GM23338 (cell line): ENCODE measurements around the gene CYP46A1. TPM values are rescaled to one million over a fixed set of nuclear protein-coding genes. Genes with fewer than 3 reads are reported as not detected.

Experiments
- ATAC-seq: fragments of 200-7000 bp; cut with Tn5 transposase; 3 replicates; pipeline ENCODE4 v1.9.1; 2020
- DNase-seq: peaks from one replicate; pipeline ENCODE4 v3.0.0-alpha.2; 2015; ENCODE audit warnings: low spot score
- H2AFZ ChIP-seq: fragments of 200-600 bp; sonication (generic); 2 replicates; pipeline ENCODE4 v1.8.0; 2016; ENCODE audit warnings: antibody characterized with exemption, mild to moderate bottlenecking, moderate library complexity
- H3F3A ChIP-seq: fragments of 200-600 bp; sonication (generic); replicated peaks from 2 replicates; pipeline ENCODE4 v1.8.0; 2017; ENCODE audit warnings: antibody characterized with exemption, mixed run types, low read depth
- H3K27ac ChIP-seq: fragments of 200-600 bp; sonication (generic); 2 replicates; pipeline ENCODE4 v1.6.1; 2016; ENCODE audit warnings: low read depth
- H3K27me3 ChIP-seq: fragments of 200-600 bp; sonication (generic); 2 replicates; pipeline ENCODE4 v1.8.0; 2016; ENCODE audit warnings: mild to moderate bottlenecking, mixed run types, moderate library complexity; ENCODE audit not compliant: insufficient read depth
- H3K36me3 ChIP-seq: fragments of 200-600 bp; sonication (generic); 2 replicates; pipeline ENCODE4 v1.8.0; 2016; ENCODE audit warnings: mild to moderate bottlenecking; ENCODE audit not compliant: insufficient read depth
- H3K4me1 ChIP-seq: fragments of 200-600 bp; sonication (generic); 2 replicates; pipeline ENCODE4 v1.8.0; 2016; ENCODE audit warnings: mild to moderate bottlenecking, moderate library complexity; ENCODE audit not compliant: insufficient read depth
- H3K4me2 ChIP-seq: fragments of 200-600 bp; sonication (generic); 2 replicates; pipeline ENCODE4 v1.7.1; 2017; ENCODE audit warnings: mixed run types
- H3K4me3 ChIP-seq: fragments of 200-600 bp; sonication (generic); 2 replicates; pipeline ENCODE4 v1.6.1; 2016; ENCODE audit warnings: mixed run types
- H3K79me2 ChIP-seq: fragments of 200-600 bp; sonication (generic); replicated peaks from 2 replicates; pipeline ENCODE4 v1.8.0; 2017; ENCODE audit warnings: mild to moderate bottlenecking; ENCODE audit not compliant: insufficient read depth
- H3K9me2 ChIP-seq: fragments of 200-600 bp; sonication (generic); 2 replicates; pipeline ENCODE4 v1.8.0; 2017; ENCODE audit not compliant: insufficient read depth
- H4K20me1 ChIP-seq: fragments of 200-600 bp; sonication (generic); replicated peaks from 2 replicates; pipeline ENCODE4 v1.8.0; 2017; ENCODE audit warnings: mild to moderate bottlenecking; ENCODE audit not compliant: insufficient read depth
- H3K27ac Mint-ChIP-seq: 2 replicates; pipeline ENCODE4 v1.8.0; 2020; ENCODE audit warnings: inconsistent platforms, mild to moderate bottlenecking, moderate library complexity, mixed read lengths
- H3K27me3 Mint-ChIP-seq: 3 replicates; pipeline ENCODE4 v1.8.0; 2022; ENCODE audit warnings: low read depth, mild to moderate bottlenecking, moderate library complexity, mixed read lengths, inconsistent platforms; ENCODE audit not compliant: insufficient read depth, poor library complexity
- H3K36me3 Mint-ChIP-seq: 3 replicates; pipeline ENCODE4 v1.8.0; 2021; ENCODE audit warnings: low read depth, mild to moderate bottlenecking, inconsistent platforms, moderate library complexity, mixed read lengths
- H3K4me1 Mint-ChIP-seq: 3 replicates; pipeline ENCODE4 v1.8.0; 2020; ENCODE audit warnings: mild to moderate bottlenecking, inconsistent platforms, mixed read lengths
- H3K4me3 Mint-ChIP-seq: 3 replicates; pipeline ENCODE4 v1.8.0; 2021; ENCODE audit warnings: moderate library complexity, mild to moderate bottlenecking, inconsistent platforms, mixed read lengths
- H3K9me3 Mint-ChIP-seq: 3 replicates; pipeline ENCODE4 v1.8.0; 2020; ENCODE audit warnings: moderate library complexity, mild to moderate bottlenecking, inconsistent platforms, mixed read lengths
- CREB1 ChIP-seq: fragments of 250-450 bp; sonication (Bioruptor Pico); IDR thresholded peaks from 2 replicates; pipeline ENCODE4 v1.5.0; 2020; ENCODE audit warnings: low read depth, mild to moderate bottlenecking, moderate library complexity
- CTCF ChIP-seq, 2 experiments: fragments of 200-600 bp in 1 of 2; sonication (generic) in 1 of 2; conservative IDR thresholded peaks; 2 replicates each; pipeline versions ENCODE4 v1.5.1 to v1.6.1; 2016 to 2017; ENCODE audit warnings: antibody characterized with exemption in 2 of 2, low read depth in 2 of 2, mild to moderate bottlenecking in 2 of 2, moderate library complexity in 1 of 2
- ETS1 ChIP-seq: IDR thresholded peaks from 2 replicates; pipeline ENCODE4 v1.6.1; 2016; ENCODE audit warnings: antibody characterized with exemption
- EZH2 ChIP-seq: fragments of 200-600 bp; sonication (generic); IDR thresholded peaks from one replicate; pipeline ENCODE4 v1.8.0; 2017; ENCODE audit warnings: antibody characterized with exemption, mild to moderate bottlenecking, low read depth; ENCODE audit not compliant: unreplicated experiment
- EZH2phosphoT487 ChIP-seq: fragments of 200-600 bp; sonication (generic); IDR thresholded peaks from one replicate; pipeline ENCODE4 v1.8.1; 2018; ENCODE audit warnings: antibody characterized with exemption; ENCODE audit not compliant: unreplicated experiment
- JUNB ChIP-seq: IDR thresholded peaks from one replicate; pipeline ENCODE4 v1.6.1; 2016; ENCODE audit warnings: antibody characterized with exemption; ENCODE audit not compliant: unreplicated experiment
- NANOG ChIP-seq: IDR thresholded peaks from 2 replicates; pipeline ENCODE4 v1.6.1; 2016; ENCODE audit warnings: antibody characterized with exemption, borderline replicate concordance
- POLR2AphosphoS5 ChIP-seq: IDR thresholded peaks from 2 replicates; pipeline ENCODE4 v1.6.1; 2016; ENCODE audit warnings: antibody characterized with exemption, low read depth
- STAT1 ChIP-seq: IDR thresholded peaks from one replicate; pipeline ENCODE4 v1.6.1; 2016; ENCODE audit warnings: antibody characterized with exemption; ENCODE audit not compliant: unreplicated experiment
- ZNF114 ChIP-seq: fragments of 250-450 bp; sonication (Bioruptor Pico); IDR thresholded peaks from 2 replicates; pipeline ENCODE4 v1.5.0; 2020; ENCODE audit warnings: mild to moderate bottlenecking, moderate library complexity
- ZNF331 ChIP-seq: fragments of 250-450 bp; sonication (Bioruptor Pico); IDR thresholded peaks from 2 replicates; pipeline ENCODE4 v1.5.0; 2020; ENCODE audit warnings: low read depth, mild to moderate bottlenecking, moderate library complexity
- ZNF462 ChIP-seq: fragments of 250-450 bp; sonication (Bioruptor Pico); IDR thresholded peaks from 2 replicates; pipeline ENCODE4 v1.5.0; 2020; ENCODE audit warnings: mild to moderate bottlenecking, moderate library complexity
- polyA plus RNA-seq: library from polyadenylated mRNA; unstranded; fragments of >200 nt; fragmentation: Nextera tagmentation; extraction: Ambion mirVana; gene quantifications from 2 replicates; pipeline ENCODE4 v1.2.1, GENCODE V29; 2016
- total RNA-seq: library from RNA; depleted of rRNA; stranded (reverse); fragments of >200 nt; shearing (Covaris generic); gene quantifications from 2 replicates; pipeline ENCODE4 v1.2.3, GENCODE V29; 2014
- TF ChIP-seq, protein P1 (sequence below): IDR thresholded peaks from one replicate; pipeline ENCODE4 v1.6.1; 2018; ENCODE audit warnings: antibody characterized with exemption; ENCODE audit not compliant: unreplicated experiment

CYP46A1 gene
- total and polyA plus RNA-seq, 2 experiments from 2014 or later: 0.59 to 0.66 TPM

DNA sequence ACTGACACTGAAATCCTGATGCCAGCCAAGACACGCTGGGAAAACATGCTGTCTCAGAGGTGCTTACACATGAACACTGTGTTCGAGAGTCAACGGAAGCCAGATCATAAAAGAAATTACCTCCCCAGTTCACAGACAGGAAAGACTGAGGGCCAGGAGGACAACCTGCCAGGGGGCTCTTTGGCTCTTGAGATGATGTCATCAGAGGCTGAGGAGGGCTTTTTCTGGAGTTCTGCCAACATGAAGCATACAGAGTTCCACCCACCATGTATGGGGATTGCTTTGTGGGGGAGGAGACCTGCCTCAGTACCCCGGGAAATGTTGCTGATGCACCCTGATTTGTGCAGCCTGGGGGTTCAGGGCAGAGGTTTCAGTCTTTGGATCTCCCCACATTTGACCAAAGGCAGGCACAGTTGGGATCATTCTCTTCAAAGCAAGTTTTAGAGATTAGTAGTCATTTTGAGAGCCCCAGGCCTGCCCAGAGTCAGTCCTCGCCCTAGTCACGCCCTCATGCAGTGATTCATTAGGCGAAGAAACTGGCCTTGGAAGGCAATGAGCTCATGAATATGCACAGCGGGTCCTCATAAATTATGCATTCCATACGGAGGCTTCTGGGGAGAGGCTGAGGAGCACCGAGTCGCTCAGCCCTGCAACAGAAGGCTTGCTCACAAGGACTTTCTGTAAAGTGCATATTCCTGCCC is 74.2 kb downstream of the CYP46A1 start:
- peak overlapping the region; percentile 15; the same call in 1 of the 2 replicates for H3K4me2 ChIP-seq
- no peaks in the 10 kb centered on the region for H4K20me1 ChIP-seq
- no peaks in the 10 kb centered on the region for H3K9me3 Mint-ChIP-seq
- no peaks in the 10 kb centered on the region for H3K36me3 ChIP-seq
- H2AFZ ChIP-seq: peak overlapping the region; percentile 96; the same call in 1 of the 2 replicates
- no peaks in the 10 kb centered on the region for H3K27me3 ChIP-seq
- H3K27ac Mint-ChIP-seq: no peak overlapping the region
- DNase-seq: peak; percentile 74
- H3K4me3 Mint-ChIP-seq: no peak overlapping the region
- H3K9me2 ChIP-seq: no peaks in the 10 kb centered on the region
- no peak for TF ChIP-seq CREB1 (CRISPR knock-in tag)
- TF ChIP-seq ZNF331 (CRISPR knock-in tag): no peak
- TF ChIP-seq CTCF (conservative IDR thresholded peaks at IDR 0.05; ENCODE audit: low read depth in 2 of 2): no peak
- no peak for TF ChIP-seq ETS1
- TF ChIP-seq STAT1: no peak
- TF ChIP-seq EZH2: no peak
- TF ChIP-seq ZNF462: no peak
- TF ChIP-seq ZNF114 (CRISPR knock-in tag): no peak
- no peak for TF ChIP-seq POLR2AphosphoS5
- TF ChIP-seq NANOG: no peak
- no peak for TF ChIP-seq JUNB
- no peak for TF ChIP-seq EZH2phosphoT487
- TF ChIP-seq, protein P1, sequence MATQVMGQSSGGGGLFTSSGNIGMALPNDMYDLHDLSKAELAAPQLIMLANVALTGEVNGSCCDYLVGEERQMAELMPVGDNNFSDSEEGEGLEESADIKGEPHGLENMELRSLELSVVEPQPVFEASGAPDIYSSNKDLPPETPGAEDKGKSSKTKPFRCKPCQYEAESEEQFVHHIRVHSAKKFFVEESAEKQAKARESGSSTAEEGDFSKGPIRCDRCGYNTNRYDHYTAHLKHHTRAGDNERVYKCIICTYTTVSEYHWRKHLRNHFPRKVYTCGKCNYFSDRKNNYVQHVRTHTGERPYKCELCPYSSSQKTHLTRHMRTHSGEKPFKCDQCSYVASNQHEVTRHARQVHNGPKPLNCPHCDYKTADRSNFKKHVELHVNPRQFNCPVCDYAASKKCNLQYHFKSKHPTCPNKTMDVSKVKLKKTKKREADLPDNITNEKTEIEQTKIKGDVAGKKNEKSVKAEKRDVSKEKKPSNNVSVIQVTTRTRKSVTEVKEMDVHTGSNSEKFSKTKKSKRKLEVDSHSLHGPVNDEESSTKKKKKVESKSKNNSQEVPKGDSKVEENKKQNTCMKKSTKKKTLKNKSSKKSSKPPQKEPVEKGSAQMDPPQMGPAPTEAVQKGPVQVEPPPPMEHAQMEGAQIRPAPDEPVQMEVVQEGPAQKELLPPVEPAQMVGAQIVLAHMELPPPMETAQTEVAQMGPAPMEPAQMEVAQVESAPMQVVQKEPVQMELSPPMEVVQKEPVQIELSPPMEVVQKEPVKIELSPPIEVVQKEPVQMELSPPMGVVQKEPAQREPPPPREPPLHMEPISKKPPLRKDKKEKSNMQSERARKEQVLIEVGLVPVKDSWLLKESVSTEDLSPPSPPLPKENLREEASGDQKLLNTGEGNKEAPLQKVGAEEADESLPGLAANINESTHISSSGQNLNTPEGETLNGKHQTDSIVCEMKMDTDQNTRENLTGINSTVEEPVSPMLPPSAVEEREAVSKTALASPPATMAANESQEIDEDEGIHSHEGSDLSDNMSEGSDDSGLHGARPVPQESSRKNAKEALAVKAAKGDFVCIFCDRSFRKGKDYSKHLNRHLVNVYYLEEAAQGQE: no peak
- H3F3A ChIP-seq: no peaks in the 10 kb centered on the region
- ATAC-seq: peak; percentile 90
- H3K27me3 Mint-ChIP-seq: peaks cover 17% of the 10 kb centered on the region
- H3K4me1 ChIP-seq: peaks cover 13% of the 10 kb centered on the region; the same call in 1 of the 2 replicates
- no peaks in the 10 kb centered on the region for H3K36me3 Mint-ChIP-seq
- peaks cover 32% of the 10 kb centered on the region for H3K4me1 Mint-ChIP-seq
- H3K27ac ChIP-seq: no peak overlapping the region
- no peak overlapping the region for H3K4me3 ChIP-seq
- H3K79me2 ChIP-seq: no peaks in the 10 kb centered on the region
